Measurements from ENCODE around the gene TLE4.
"Not testable (repeated sequence)": the region's sequence is repeated elsewhere in the genome, so short reads cannot be mapped to it uniquely, and the experiment has no call there.

TLE4 gene

DNA sequence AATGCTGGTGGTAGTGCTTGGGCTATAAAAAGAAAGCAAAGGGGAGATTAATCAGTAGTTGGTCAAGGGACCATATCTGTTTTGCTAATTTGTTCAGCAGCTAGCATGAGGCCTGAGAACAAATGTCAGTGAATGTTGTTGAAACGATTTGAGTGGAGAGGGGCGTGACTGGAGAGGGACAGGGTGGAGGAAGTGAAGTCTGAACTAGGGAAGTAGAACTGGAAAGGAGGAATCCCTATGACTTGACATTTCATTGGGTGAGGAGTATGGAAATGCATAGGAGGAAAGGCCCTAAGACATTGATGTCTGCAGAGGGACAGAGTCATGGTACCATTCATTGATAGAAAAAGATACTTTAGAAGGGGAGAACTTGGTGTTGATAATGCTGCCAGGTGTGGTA lies 19.7 kb downstream of the TLE4 start:
- in situ Hi-C loops (cut with HindIII; ENCODE audit: low pct_ligation_motif_present, low pct_unique_long_range_greater_than_20kb, low sequenced_read_pairs), result no loop called here
- no peak for DNase-seq

DNA sequence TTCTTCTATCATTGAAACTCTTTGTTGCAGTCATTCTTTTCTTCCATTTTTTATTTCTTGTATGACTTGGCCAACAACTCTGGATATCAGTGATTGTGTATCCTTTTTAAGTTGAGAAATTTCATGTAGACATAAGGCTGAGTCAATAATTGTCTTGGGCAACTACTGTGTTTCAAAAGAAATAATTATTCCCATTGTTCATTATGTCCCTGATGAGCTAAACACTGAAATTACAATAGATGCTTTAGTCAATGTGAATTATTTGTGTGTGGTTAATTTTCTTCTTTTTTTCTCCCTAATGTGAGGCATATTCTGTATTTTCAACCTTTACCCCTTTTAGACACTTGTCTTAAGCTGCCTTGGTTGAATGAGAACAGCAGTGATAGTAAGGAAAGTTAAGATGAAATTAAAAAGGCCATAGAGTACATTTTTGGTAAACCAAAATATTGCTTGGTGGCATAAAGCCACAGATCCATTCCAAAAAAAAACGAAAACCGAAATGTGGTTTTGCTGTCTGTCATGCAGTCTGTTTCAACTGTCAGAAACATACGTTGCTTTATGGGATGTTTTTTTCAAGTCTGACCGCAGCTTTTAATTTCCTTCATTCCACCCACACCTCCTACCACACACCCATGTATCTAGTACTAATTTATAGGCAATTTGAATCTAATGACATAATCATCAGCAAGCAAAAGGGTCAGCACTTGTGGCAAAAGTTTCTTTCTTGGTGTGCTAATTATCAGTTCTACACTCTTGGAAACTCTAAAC lies 21.1 kb downstream of the TLE4 start:
- DNase-seq, result no peak
- in situ Hi-C loops (cut with HindIII; ENCODE audit: low pct_ligation_motif_present, low pct_unique_long_range_greater_than_20kb, low sequenced_read_pairs), result no loop called here

DNA sequence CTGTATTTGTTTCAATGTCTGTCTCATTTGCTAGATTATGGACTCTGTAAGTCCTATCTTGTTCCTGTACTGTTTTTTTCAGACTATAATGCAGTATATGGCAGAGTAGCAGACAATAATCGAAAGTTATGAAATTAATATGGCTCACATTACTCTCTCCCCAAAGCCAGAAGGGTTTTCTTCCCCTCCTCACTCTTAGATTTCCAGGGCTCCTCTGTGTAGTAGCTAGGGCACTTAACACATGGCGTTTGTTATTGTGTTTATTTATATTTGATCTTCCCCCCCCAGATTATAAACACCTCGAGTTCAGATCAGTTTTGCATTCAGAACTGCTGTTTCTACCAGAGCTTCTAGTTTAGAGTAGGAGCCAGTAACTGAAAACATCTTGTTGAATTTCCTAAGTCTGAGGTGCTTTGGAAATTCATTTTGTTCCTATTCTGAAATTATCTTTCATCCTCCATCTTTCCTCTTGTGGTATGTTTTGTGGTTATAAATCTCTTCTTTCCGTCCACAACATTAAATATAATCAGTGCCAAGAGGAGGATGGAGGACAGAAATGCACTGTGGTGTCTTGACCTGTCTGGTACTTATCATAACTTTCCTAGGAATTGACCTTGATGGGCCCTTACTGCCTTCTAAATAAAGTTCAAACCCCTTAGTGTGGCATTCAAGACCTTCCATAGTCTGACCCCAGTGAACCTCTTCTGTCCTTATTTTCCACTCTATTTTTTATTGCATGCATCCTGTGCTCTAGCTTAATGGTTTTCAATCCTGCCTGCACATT lies 27.0 kb downstream of the TLE4 start:
- no peak for DNase-seq
- in situ Hi-C loops (cut with HindIII; ENCODE audit: low pct_ligation_motif_present, low pct_unique_long_range_greater_than_20kb, low sequenced_read_pairs), result no loop called here

DNA sequence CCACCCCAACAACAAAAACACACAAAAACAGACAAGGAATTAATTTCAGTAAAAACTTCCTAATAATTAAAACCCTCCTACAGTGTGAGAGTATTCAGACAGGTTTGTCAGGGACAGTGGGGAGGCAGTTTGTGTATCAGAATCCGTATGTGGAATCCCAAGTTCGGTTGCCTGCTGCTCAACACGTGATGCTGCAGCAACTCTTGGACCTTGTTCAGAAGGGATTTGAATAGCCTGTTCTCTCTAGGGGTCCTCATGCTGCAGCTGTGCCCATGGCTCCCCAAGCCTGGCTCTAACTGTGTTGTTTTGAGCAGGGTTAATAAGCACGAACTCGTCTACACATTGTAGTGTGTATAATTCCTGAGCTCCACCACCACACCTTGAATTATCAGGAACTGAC lies 28.7 kb downstream of the TLE4 start:
- in situ Hi-C loops (cut with HindIII; ENCODE audit: low pct_ligation_motif_present, low pct_unique_long_range_greater_than_20kb, low sequenced_read_pairs), result no loop called here
- DNase-seq, result no peak

GRCh38 chr9:79603222-79603920 lies 31.6 kb downstream of the TLE4 start:
- no peak for DNase-seq
- in situ Hi-C loops (cut with HindIII; ENCODE audit: low pct_ligation_motif_present, low pct_unique_long_range_greater_than_20kb, low sequenced_read_pairs), result no loop called here

GRCh38 chr9:79604149-79604548 lies 32.4 kb downstream of the TLE4 start:
- no peak for DNase-seq
- in situ Hi-C loops (cut with HindIII; ENCODE audit: low pct_ligation_motif_present, low pct_unique_long_range_greater_than_20kb, low sequenced_read_pairs), result no loop called here

DNA sequence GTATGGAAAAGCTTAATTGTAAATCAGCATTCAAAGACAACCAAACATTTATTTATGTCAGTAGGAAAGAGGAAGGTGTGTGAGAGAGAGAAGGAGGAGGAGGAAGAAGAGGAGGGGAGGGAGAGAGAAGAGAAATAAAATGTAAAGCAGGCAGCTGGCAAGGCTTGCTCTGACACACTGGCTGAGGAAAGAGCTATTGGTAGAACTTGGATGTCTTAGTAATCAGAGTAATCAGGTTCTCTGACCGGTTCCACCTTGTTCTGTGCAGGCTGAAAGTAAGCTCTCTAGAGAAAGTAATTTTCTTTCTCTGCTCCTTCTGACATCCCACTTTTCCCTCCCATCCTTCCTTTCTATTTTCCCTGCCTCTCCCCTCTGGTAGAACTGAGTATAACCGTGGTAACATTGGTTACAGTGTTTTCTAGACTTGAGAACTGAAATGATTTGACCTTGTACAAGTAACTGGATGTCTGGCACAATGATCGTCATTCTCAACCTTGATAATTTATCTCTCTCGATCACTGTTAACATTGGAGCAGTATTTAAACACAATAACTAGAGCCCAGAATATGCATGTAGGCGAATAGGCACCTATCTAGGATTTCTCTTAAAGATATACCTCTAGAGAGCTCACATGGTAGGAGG lies 33.3 kb downstream of the TLE4 start:
- DNase-seq, result no peak
- in situ Hi-C loops (cut with HindIII; ENCODE audit: low pct_ligation_motif_present, low pct_unique_long_range_greater_than_20kb, low sequenced_read_pairs), result no loop called here

DNA sequence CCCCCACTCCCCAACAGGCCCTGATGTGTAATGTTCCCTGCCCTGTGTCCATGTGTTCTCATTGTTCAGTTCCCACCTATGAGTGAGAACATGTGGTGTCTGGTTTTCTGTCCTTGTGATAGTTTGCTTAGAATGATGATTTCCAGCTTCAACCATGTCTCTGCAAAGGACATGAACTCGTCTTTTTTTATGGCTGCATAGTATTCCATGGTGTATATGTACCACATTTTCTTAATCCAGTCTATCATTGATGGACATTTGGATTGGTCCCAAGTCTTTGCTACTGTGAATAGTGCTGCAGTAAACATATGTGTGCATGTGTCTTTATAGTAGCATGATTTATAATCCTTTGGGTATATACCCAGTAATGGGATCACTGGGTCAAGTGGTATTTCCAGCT lies 34.8 kb downstream of the TLE4 start:
- in situ Hi-C loops (cut with HindIII; ENCODE audit: low pct_ligation_motif_present, low pct_unique_long_range_greater_than_20kb, low sequenced_read_pairs); DNase-seq: not testable (repeated sequence)

DNA sequence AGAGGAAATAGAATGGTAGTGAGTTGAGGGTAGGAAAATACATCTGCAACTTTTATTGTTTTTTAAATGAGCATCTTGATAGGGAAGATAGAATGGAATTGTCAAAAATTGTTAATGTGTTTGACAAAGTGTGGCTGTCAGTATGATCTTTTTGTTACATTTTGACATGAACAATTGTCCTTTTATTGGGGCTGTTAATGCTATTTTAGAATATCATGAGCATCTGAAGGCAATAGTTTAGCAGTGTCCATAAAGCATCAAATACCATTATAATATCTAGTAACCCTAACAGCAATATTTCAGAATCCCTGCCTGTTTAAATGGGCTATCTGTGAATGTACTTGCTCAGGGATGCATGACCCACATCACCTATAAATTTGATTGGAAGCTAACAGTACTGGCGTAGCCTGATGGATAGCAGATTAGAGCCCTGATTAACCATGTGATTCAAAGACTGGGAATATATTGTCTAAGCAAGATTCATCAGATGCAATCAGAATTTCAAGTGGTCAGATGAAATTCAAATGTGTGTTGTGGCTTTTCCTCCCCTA lies 37.8 kb downstream of the TLE4 start:
- in situ Hi-C loops (cut with HindIII; ENCODE audit: low pct_ligation_motif_present, low pct_unique_long_range_greater_than_20kb, low sequenced_read_pairs), result no loop called here
- no peak for DNase-seq

- in situ Hi-C loops (cut with HindIII; ENCODE audit: low pct_ligation_motif_present, low pct_unique_long_range_greater_than_20kb, low sequenced_read_pairs), result no loop called here
- peak; percentile 79 for DNase-seq
Observed at GRCh38 chr9:79610019-79610631, 38.4 kb downstream of the TLE4 start.

GRCh38 chr9:79610791-79611614 lies 39.2 kb downstream of the TLE4 start:
- DNase-seq, result peak; percentile 91
- in situ Hi-C loops (cut with HindIII; ENCODE audit: low pct_ligation_motif_present, low pct_unique_long_range_greater_than_20kb, low sequenced_read_pairs), result no loop called here

DNA sequence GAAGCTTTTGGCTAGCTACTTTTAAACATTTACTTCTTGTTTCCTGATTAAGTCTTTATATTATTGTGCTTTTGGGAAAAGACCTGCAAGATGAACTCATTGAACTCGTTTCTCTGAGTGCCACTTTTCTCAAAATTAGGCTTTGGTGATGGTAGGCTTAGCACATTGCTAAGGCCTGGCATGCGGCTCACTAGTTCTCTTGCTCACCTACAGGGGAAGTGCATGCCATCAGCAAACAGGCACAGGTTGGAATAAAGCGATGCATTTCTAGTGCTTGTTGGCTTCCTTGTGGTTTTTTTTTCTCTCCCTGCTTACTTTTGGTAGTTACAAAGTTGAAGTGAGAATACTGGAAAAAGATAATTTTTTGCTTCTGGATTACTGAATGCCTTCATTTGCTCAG lies 41.4 kb downstream of the TLE4 start:
- no peak for DNase-seq

GRCh38 chr9:79615038-79615437 lies 43.3 kb downstream of the TLE4 start:
- in situ Hi-C loops (cut with HindIII; ENCODE audit: low pct_ligation_motif_present, low pct_unique_long_range_greater_than_20kb, low sequenced_read_pairs), result no loop called here
- DNase-seq, result no peak

More for the DNA sequence above, 41.4 kb downstream of the TLE4 start:
- in situ Hi-C loops (cut with HindIII; ENCODE audit: low pct_ligation_motif_present, low pct_unique_long_range_greater_than_20kb, low sequenced_read_pairs), result no loop called here

- in situ Hi-C loops (cut with HindIII; ENCODE audit: low pct_ligation_motif_present, low pct_unique_long_range_greater_than_20kb, low sequenced_read_pairs), result no loop called here
Observed at GRCh38 chr9:79616013-79616412, 44.2 kb downstream of the TLE4 start.

GRCh38 chr9:79616971-79617370 lies 45.2 kb downstream of the TLE4 start:
- DNase-seq, result no peak
- in situ Hi-C loops (cut with HindIII; ENCODE audit: low pct_ligation_motif_present, low pct_unique_long_range_greater_than_20kb, low sequenced_read_pairs), result no loop called here

More at GRCh38 chr9:79616013-79616412, 44.2 kb downstream of the TLE4 start:
- no peak for DNase-seq

GRCh38 chr9:79617395-79617794 lies 45.6 kb downstream of the TLE4 start:
- in situ Hi-C loops (cut with HindIII; ENCODE audit: low pct_ligation_motif_present, low pct_unique_long_range_greater_than_20kb, low sequenced_read_pairs), result no loop called here
- no peak for DNase-seq

DNA sequence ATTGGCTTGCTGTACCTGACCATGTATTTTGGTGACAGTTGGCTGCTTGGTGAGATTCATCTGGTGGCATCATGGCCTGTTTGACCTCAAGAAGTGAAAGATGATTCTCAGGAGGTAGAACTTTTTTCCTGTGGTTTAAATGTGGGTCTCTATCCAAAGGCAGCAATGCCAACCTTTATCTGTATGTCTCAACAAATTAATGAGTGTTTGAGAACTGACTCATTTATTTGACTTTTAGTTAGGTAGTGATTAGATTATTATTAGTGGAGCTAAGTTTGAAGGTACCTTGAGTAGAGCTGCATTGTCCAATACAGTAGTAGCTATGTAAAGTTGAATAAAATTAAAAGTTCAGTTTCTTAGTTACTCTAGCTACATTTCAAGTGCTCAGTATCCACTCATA lies 48.2 kb downstream of the TLE4 start:
- no peak for DNase-seq
- in situ Hi-C loops (cut with HindIII; ENCODE audit: low pct_ligation_motif_present, low pct_unique_long_range_greater_than_20kb, low sequenced_read_pairs), result no loop called here
